Testis (tissue), 2 donors: ENCODE data around the gene PAMR1.

ENCODE experiments used
- POLR2A ChIP-seq: fragments of 450-650 bp; IDR thresholded peaks from one replicate; pipeline ENCODE4 v1.6.1; 2017; ENCODE audit warnings: antibody characterized with exemption, mild to moderate bottlenecking, moderate library complexity
- TF ChIP-seq, protein P1 (sequence below), 3 experiments: fragments of 450-650 bp in 2 of 3; fragments of 200-600 bp in 1 of 3; sonication (generic) in 1 of 3; IDR thresholded peaks; one replicate each; pipeline ENCODE4 v1.5.1; 2016 to 2019; ENCODE audit warnings: antibody characterized with exemption in 3 of 3, mild to moderate bottlenecking in 2 of 3, moderate library complexity in 1 of 3

GRCh38 chr11:35433588-35433987 lies 91.8 kb downstream of the PAMR1 start:
- TF ChIP-seq POLR2A, result no peak
- TF ChIP-seq, protein P1, sequence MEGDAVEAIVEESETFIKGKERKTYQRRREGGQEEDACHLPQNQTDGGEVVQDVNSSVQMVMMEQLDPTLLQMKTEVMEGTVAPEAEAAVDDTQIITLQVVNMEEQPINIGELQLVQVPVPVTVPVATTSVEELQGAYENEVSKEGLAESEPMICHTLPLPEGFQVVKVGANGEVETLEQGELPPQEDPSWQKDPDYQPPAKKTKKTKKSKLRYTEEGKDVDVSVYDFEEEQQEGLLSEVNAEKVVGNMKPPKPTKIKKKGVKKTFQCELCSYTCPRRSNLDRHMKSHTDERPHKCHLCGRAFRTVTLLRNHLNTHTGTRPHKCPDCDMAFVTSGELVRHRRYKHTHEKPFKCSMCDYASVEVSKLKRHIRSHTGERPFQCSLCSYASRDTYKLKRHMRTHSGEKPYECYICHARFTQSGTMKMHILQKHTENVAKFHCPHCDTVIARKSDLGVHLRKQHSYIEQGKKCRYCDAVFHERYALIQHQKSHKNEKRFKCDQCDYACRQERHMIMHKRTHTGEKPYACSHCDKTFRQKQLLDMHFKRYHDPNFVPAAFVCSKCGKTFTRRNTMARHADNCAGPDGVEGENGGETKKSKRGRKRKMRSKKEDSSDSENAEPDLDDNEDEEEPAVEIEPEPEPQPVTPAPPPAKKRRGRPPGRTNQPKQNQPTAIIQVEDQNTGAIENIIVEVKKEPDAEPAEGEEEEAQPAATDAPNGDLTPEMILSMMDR (IDR thresholded peaks at IDR 0.05), result no peak
